Small intestine (tissue), 7 donors: ENCODE measurements around the gene SORCS2. TPM values are rescaled to one million over a fixed set of nuclear protein-coding genes. Genes with fewer than 3 reads are reported as not detected.

Experiments
- DNase-seq, 2 donors: peaks; one replicate each; pipeline versions ENCODE4 v3.0.0 to v3.0.0-alpha.2; 2013
- FAIRE-seq: peaks from 2 replicates; lab custom pipeline; 2012; peaks lifted over from hg19 to GRCh38; lab: Jason Lieb, UNC
- H3K27ac ChIP-seq, 3 donors: one replicate each; pipeline ENCODE4 v1.5.1; 2013; ENCODE audit warnings: low read length in 2 of 3, mild to moderate bottlenecking in 2 of 3, control low read depth in 1 of 3, inconsistent platforms in 1 of 3, low read depth in 1 of 3, moderate library complexity in 1 of 3
- H3K27me3 ChIP-seq, 3 donors: one replicate each; pipeline ENCODE4 v1.6.1; 2013; ENCODE audit warnings: low read length in 3 of 3, inconsistent platforms in 1 of 3; ENCODE audit not compliant: control insufficient read depth in 3 of 3, insufficient read depth in 3 of 3
- H3K36me3 ChIP-seq, 3 donors: one replicate each; pipeline ENCODE4 v1.6.1; 2013; ENCODE audit warnings: low read length in 3 of 3, inconsistent platforms in 1 of 3, low read depth in 1 of 3, mild to moderate bottlenecking in 1 of 3, moderate library complexity in 1 of 3; ENCODE audit not compliant: control insufficient read depth in 3 of 3, insufficient read depth in 2 of 3
- H3K4me1 ChIP-seq, 3 donors: one replicate each; pipeline ENCODE4 v1.6.1; 2013; ENCODE audit warnings: low read length in 2 of 3, inconsistent platforms in 1 of 3, low read depth in 1 of 3, mild to moderate bottlenecking in 1 of 3, moderate library complexity in 1 of 3; ENCODE audit not compliant: control insufficient read depth in 3 of 3, insufficient read depth in 2 of 3
- H3K4me3 ChIP-seq, 3 donors: one replicate each; pipeline ENCODE4 v1.5.1; 2013; ENCODE audit warnings: low read length in 3 of 3, control low read depth in 1 of 3, inconsistent platforms in 1 of 3, low read depth in 1 of 3, mild to moderate bottlenecking in 1 of 3, moderate library complexity in 1 of 3
- H3K9me3 ChIP-seq, 2 donors: one replicate each; pipeline ENCODE4 v1.6.1; 2013; ENCODE audit warnings: low read depth in 1 of 2, low read length in 1 of 2; ENCODE audit not compliant: control insufficient read depth in 2 of 2, insufficient read depth in 1 of 2
- WGBS, 3 donors: extraction: QIAGEN DNeasy Blood & Tissue Kit; methylation state at CpG; one replicate each; pipeline ENCODE4 v1.1.7; 2013; 5-methylcytosine and 5-hydroxymethylcytosine counted together
- polyA plus RNA-seq, 4 donors: library from polyadenylated mRNA; stranded (reverse) in 3 of 4; unstranded in 1 of 4; fragments of 200-250 nt in 3 of 4; fragments of 120-200 nt in 1 of 4; gene quantifications; one replicate each; pipeline versions ENCODE4 v1.2.1 to v1.2.3, GENCODE V29; 2013
- donor health status: healthy with polysubstance abuse.
- donor health status: control.
- donor health status: control.
- donor health status: Bipolar disorder and iron deficiency.
- donor health status: healthy.

The SORCS2 gene
- polyA plus RNA-seq, 4 donors, result 0.63 to 3.3 (median 2.2) TPM; not detected in 1

DNA sequence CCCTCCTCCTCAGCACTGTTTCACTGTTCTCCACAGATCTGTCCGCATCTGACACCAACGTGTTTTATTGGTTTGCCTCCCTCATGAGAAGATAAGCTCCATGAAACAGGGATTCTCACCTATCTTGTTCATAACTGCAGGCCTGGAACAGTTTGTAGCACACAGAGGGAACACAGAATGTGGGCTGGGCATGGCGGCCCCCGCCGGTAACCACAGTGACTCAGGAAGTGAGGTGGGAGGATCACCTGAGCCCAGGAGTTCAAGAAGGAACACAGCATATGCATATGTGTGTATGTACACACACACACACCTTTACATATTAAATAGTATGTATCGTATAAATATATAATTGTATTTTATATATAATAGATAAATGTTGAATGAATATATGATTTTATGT is 578.7 kb downstream of the SORCS2 start:
- Histone ChIP-seq H3K4me3 (no peak overlapping the region), H3K27me3 (no peaks in the 10 kb centered on the region), H3K27ac (no peak overlapping the region), H3K4me1 (peaks cover 0 to 34% (median 8%) of the 10 kb centered on the region in 3 donors), H3K36me3 (peaks cover 0 to 91% (median 2%) of the 10 kb centered on the region in 3 donors), H3K9me3 (no peaks in the 10 kb centered on the region)
- 63 to 68% (median 64%) methylated on average over 6 of the region's 6 CpGs for WGBS, 3 donors
- no peak for FAIRE-seq
- peak in 1 of 2 donors; percentile 17 for DNase-seq

DNA sequence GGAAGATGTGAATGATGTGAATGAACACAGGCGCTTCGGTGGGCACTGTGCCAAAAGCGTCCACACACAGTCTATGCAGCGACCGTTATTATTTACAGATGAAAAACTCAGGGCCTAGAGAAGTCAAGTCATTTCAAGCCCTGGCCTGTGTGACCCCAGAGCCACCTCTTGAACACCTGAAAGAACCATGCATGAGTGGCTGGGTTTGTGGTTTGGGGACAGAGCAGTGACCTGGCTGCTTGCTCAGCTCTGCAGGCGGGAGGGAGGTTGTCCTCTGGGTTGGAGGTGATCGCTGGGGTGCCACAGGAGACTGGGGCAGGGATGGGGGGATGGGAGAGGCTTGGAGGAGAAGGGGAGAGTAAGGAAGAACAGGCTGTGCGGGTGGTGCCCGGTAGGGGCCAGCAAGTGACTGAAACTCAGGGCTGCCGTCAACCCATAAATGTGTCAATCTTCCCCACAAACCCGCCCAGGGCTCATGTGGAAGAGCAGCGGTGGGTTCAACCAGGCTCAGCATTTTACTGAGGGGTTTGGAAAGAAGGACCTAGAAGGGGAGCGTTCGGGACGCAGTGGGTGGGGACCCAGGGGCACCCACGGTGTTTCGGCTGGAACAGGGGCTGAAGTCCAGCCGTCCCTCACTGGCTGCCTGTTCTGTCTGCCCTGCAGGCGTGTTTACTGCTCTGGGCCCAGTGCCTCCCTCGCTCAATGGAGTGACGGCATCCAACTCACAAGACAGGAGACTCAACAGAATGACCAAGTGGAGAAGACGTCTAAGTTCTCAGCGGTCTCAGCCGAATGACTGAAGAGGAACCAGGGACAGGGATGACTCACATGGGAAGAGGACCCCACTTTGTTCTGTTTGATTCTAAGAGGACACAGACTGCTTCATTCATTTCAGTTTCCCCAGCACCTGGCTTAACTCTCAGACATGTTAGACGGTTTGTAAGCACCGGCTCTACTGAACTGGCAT is 579.5 kb downstream of the SORCS2 start:
- FAIRE-seq, result no peak
- Histone ChIP-seq H3K27me3 (no peaks in the 10 kb centered on the region), H3K4me1 (peaks cover 0 to 34% (median 8%) of the 10 kb centered on the region in 3 donors), H3K9me3 (no peaks in the 10 kb centered on the region), H3K36me3 (peaks cover 0 to 86% (median 2%) of the 10 kb centered on the region in 3 donors), H3K27ac (peak overlapping the region; percentile 56 to 70 (median 67)), H3K4me3 (no peak overlapping the region)
- WGBS, 3 donors, result 24 to 55% (median 46%) methylated on average over 26 of the region's 26 CpGs
- DNase-seq, result peak; percentile 77 to 89

DNA sequence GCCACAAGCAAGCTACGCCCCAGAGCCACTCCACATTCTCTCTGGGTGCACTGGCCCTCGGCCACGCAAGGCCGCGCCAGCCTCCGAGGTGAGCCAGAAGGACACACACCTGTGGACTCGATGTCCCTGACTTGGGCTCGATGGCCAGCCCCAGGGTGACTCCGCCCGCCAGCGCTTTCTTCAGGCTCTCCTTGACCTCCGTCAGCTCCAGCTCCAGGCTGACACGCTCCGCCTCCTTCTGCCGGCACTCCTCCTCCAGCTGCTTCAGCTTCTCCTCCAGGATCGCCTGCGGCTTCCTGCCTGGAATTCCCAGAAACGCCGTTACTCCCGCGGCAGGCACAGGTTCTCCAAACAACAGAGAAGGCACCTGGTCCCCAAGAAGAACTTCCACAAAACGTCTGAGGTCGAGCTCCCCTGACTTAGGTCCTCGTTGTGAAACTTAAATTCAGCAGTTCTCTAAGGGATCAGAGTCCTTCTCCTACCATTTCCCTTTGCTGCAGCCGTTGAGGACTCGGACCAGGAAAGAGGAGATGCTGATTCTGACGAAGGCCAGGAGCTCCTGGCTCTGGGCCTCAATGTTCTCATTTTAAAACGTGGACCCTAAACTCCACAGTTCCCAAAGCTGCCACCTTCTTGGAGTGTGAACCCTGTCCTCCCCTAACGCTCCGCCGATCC is 580.5 kb downstream of the SORCS2 start:
- no peak for FAIRE-seq
- DNase-seq, result peak; percentile 61 to 76
- H3K9me3 ChIP-seq, result no peaks in the 10 kb centered on the region
- no peak overlapping the region for H3K4me3 ChIP-seq
- no peaks in the 10 kb centered on the region for H3K27me3 ChIP-seq
- peaks cover 2 to 86% (median 5%) of the 10 kb centered on the region in 3 donors for H3K36me3 ChIP-seq
- peak overlapping the region; percentile 56 to 76 (median 70) for H3K27ac ChIP-seq
- peaks cover 0 to 34% (median 8%) of the 10 kb centered on the region in 3 donors for H3K4me1 ChIP-seq
- 19 to 46% (median 37%) methylated on average over 30 to 31 of the region's 31 CpGs for WGBS, 3 donors

DNA sequence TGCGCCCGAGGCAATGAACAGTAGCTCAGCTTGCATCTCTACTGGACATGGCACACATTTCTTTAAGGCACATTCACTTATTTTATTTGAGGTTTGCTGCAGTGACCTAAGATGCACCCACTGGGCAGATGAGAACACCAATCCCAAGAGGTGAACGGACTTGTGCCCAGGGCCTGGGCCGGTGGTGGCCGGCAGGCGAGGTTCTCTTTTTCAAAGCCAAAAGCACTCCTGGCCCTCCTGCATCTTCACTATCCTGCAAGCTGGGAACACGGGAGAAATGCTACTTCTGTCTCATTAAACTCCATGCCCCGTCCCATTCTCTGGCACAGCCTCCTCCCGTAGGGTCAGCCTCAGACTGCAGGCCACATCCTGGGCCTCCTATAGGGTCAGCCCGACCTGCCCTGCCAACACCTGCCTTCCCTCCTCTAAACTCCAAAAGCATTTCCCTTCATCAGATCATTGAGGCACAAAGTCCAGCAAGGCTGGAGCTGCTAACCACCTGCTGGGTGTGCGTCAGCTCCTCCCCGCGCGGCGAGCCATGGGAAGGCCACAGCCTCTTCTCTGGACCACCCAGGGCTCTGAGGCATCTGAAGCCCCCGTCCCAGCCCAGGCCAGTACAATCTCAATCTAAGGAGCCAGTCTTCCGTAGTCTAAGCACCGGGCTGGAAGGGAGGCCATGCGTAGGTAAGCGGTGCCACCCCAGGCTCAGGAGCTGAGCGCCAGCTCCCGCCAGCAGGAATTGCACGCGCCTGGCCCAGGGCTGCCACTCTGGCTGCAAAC is 581.3 kb downstream of the SORCS2 start:
- Histone ChIP-seq H3K4me3 (no peak overlapping the region), H3K9me3 (no peaks in the 10 kb centered on the region), H3K27me3 (no peaks in the 10 kb centered on the region), H3K27ac (peak overlapping the region; percentile 56 to 76 (median 70)), H3K4me1 (peaks cover 0 to 34% (median 8%) of the 10 kb centered on the region in 3 donors), H3K36me3 (peaks cover 2 to 86% (median 11%) of the 10 kb centered on the region in 3 donors)
- WGBS, 3 donors, result 29 to 71% (median 48%) methylated on average over 24 of the region's 24 CpGs
- peak; percentile 66 to 86 for DNase-seq
- FAIRE-seq, result no peak

DNA sequence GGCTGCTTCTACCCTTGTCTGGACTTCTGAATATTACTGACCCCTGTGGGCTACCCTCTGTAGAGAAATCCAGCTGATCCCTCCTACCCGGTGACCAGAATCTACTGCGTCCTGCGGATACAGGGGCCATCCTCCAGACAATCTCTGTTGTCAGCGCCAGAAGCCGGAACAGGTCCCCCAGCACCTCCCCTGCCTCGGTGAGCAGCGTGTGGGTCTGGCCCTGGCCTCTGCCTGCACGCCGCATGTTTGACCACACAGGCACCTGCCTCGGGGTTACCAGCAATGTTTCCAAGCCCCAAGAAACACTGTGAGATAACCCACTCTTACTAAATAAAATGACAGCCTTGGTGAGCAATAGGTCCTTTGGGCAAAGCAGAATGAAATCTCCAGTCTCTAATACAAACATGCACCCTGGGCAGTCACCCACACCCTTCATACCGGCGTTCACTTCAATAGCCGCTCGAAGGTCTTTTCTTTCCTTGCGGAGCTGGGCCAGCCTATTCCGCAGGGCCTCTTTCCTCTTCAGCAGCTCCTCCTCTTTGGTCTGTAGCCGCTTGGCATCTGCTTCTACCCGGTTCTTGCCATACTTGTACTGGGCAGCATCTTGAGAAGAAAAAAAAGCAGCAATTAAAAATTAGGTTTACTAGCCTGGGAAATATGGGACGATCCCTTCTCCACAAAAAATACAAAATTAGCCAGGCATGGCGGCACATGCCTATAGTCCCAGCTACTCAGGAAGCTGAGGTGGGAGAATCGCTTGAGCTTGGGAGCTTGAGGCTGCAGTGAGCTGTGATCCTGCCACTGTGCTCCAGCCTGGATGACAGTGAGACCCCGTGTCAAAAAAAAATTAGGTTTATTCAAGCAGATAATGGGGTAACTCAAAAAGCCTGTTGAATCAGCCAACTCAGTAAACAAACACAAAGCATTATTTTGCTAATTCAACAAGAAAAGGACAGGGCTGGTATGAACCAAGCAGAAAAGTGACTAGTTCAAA is 582.3 kb downstream of the SORCS2 start:
- FAIRE-seq, result no peak
- H3K27me3 ChIP-seq, result no peaks in the 10 kb centered on the region
- peaks cover 2 to 83% (median 11%) of the 10 kb centered on the region in 3 donors for H3K36me3 ChIP-seq
- peak overlapping the region in 2 of 3 donors; percentile 53 to 70 for H3K27ac ChIP-seq
- H3K9me3 ChIP-seq, result no peaks in the 10 kb centered on the region
- no peak for DNase-seq
- no peak overlapping the region for H3K4me3 ChIP-seq
- 78 to 90% (median 87%) methylated on average over 22 of the region's 22 CpGs for WGBS, 3 donors
- H3K4me1 ChIP-seq, result peaks cover 0 to 34% (median 8%) of the 10 kb centered on the region in 3 donors

DNA sequence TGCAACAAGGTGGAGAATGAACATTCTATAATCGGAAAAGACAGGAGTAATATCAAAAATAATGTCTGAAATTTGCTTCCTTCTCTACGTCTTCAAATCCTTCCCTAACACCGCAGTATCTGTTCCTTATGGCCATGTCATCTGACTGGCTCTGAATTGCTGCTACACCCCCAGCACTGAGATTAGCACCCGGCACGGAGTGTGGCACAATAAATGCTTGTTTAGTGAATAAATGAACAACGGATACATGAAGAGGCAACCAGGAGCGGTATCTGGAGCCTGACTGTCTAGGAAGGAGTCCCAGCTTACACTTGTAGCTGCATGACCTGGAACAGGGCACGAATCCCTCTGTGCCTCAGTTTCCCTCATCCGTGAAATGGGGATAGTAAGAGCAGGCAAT is 583.1 kb downstream of the SORCS2 start:
- no peak for DNase-seq

DNA sequence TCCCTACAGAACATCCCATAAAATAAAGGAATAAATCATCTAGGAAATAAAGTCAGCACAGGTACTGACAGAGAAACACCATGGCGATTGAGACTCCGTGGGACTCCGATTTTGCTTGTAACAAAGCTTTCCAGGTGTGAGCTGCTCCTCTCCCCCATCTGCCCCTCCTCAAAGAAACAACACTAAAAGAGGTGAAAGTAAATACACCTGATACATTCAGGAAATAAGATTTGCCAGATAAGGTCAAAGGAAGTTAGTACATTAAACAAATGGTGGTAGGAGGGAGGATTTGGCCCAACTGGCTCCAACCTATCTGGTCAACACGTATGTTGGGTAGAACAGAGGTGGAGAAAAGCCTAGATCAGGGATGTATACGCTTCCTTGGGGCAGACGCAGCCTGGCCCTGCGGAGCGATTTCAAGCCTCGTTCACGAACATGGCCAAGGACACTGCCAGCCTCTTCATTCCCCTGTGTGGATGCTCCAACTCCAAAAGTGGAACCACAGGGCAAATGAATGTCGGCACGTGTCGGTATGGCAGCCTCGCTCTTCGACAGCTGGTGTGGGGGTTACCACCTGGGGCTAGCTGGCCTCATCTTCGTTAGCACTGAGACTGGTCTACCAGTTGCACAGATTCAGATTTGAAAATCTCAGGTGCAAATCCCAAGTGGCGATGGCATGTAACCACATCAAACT is 584.8 kb downstream of the SORCS2 start:
- no peaks in the 10 kb centered on the region for H3K27me3 ChIP-seq
- H3K27ac ChIP-seq, result no peak overlapping the region
- no peak overlapping the region for H3K4me3 ChIP-seq
- WGBS, 3 donors, result 93 to 94% (median 94%) methylated on average over 17 of the region's 17 CpGs
- no peak for FAIRE-seq
- peaks cover 0 to 19% (median 12%) of the 10 kb centered on the region in 3 donors for H3K4me1 ChIP-seq
- peaks cover 6 to 71% (median 11%) of the 10 kb centered on the region in 3 donors for H3K36me3 ChIP-seq
- DNase-seq, result no peak
- no peaks in the 10 kb centered on the region for H3K9me3 ChIP-seq

More for the DNA sequence above, 583.1 kb downstream of the SORCS2 start:
- Histone ChIP-seq H3K4me3 (no peak overlapping the region), H3K4me1 (peaks cover 0 to 34% (median 8%) of the 10 kb centered on the region in 3 donors), H3K36me3 (peaks cover 2 to 77% (median 11%) of the 10 kb centered on the region in 3 donors), H3K27ac (no peak overlapping the region), H3K27me3 (no peaks in the 10 kb centered on the region), H3K9me3 (no peaks in the 10 kb centered on the region)
- no peak for FAIRE-seq
- WGBS, 3 donors, result 82 to 88% (median 85%) methylated on average over 9 of the region's 9 CpGs
